H1 (cell line): ENCODE measurements around the gene IL2RG. TPM values are rescaled to one million over a fixed set of nuclear protein-coding genes. Genes with fewer than 3 reads are reported as not detected.

Experiments
- CTCF ChIA-PET: fragments of 300-600 bp; sonication (Branson Sonifier 250); formaldehyde crosslinking; loops from one replicate; lab custom pipeline; 2021; ENCODE audit not compliant: partially characterized antibody; lab: Charles Lee
- POLR2A ChIA-PET: fragments of 300-600 bp; sonication (Branson Sonifier 250); formaldehyde crosslinking; loops from one replicate; lab custom pipeline; 2021; ENCODE audit warnings: inconsistent platforms; ENCODE audit not compliant: partially characterized antibody; lab: Charles Lee
- DNase-seq, 2 experiments: peaks; one replicate each; pipeline versions ENCODE4 v3.0.0 to v3.0.0-alpha.2; 2010 to 2022; ENCODE audit warnings: low spot score in 2 of 2, low read depth in 1 of 2, mixed read lengths in 1 of 2
- FAIRE-seq: peaks from 2 replicates; lab custom pipeline; 2011; peaks lifted over from hg19 to GRCh38; lab: Jason Lieb, UNC
- H2AFZ ChIP-seq: 2 replicates; pipeline ENCODE4 v1.8.1; 2012; ENCODE audit warnings: low read length, inconsistent platforms
- H2AK5ac ChIP-seq: 2 replicates; pipeline ENCODE4 v1.6.1; 2013; ENCODE audit warnings: low read depth, low read length
- H2BK120ac ChIP-seq: replicated peaks from 2 replicates; pipeline ENCODE3; 2013; ENCODE audit warnings: low read depth, low read length, inconsistent platforms
- H2BK12ac ChIP-seq: 2 replicates; pipeline ENCODE4 v1.6.1; 2013; ENCODE audit warnings: low read depth, low read length
- H2BK15ac ChIP-seq: 2 replicates; pipeline ENCODE4 v1.6.1; 2013; ENCODE audit warnings: low read length
- H2BK20ac ChIP-seq: 2 replicates; pipeline ENCODE4 v1.6.1; 2013; ENCODE audit warnings: low read length
- H2BK5ac ChIP-seq: 2 replicates; pipeline ENCODE4 v1.6.1; 2013; ENCODE audit warnings: low read depth, low read length
- H3K14ac ChIP-seq: 2 replicates; pipeline ENCODE4 v1.6.1; 2013; ENCODE audit warnings: inconsistent platforms; ENCODE audit not compliant: insufficient read length
- H3K18ac ChIP-seq: 2 replicates; pipeline ENCODE4 v1.6.1; 2013; ENCODE audit warnings: low read length; ENCODE audit errors: extremely low read depth
- H3K23ac ChIP-seq: 2 replicates; pipeline ENCODE4 v1.6.1; 2013; ENCODE audit warnings: inconsistent platforms; ENCODE audit not compliant: insufficient read length
- H3K23me2 ChIP-seq: 2 replicates; pipeline ENCODE4 v1.6.1; 2013; ENCODE audit warnings: low read depth, low read length
- H3K27ac ChIP-seq: 2 replicates; pipeline ENCODE4 v1.6.1; 2011; ENCODE audit warnings: low read depth, low read length, inconsistent platforms
- H3K27me3 ChIP-seq, 4 experiments: replicated peaks in 1 of 4; 1 replicate in 1 of 4; 2 replicates in 3 of 4; pipeline versions ENCODE4 v1.6.1 to v1.8.1; 2011 to 2013; ENCODE audit warnings: low read length in 3 of 4, mild to moderate bottlenecking in 3 of 4, inconsistent platforms in 2 of 4, mixed read lengths in 2 of 4, moderate library complexity in 1 of 4; ENCODE audit not compliant: control insufficient read depth in 3 of 4, insufficient read depth in 3 of 4; ENCODE audit errors: extremely low read depth in 1 of 4
- H3K36me3 ChIP-seq, 4 experiments: 2 replicates each; pipeline versions ENCODE4 v1.6.1 to v1.8.1; 2011 to 2013; ENCODE audit warnings: mild to moderate bottlenecking in 4 of 4, low read length in 3 of 4, moderate library complexity in 2 of 4, control low read depth in 1 of 4, inconsistent platforms in 1 of 4; ENCODE audit not compliant: insufficient read depth in 4 of 4, control insufficient read depth in 2 of 4
- H3K4ac ChIP-seq: replicated peaks from 2 replicates; pipeline ENCODE3; 2013; ENCODE audit warnings: low read length, low read depth, mixed read lengths, inconsistent platforms; ENCODE audit not compliant: insufficient read length
- H3K4me1 ChIP-seq, 4 experiments: replicated peaks in 1 of 4; 1 replicate in 1 of 4; 2 replicates in 3 of 4; pipeline versions ENCODE4 v1.6.1 to v1.8.1; 2011 to 2013; ENCODE audit warnings: low read length in 3 of 4, inconsistent platforms in 2 of 4, mixed read lengths in 1 of 4; ENCODE audit not compliant: insufficient read depth in 4 of 4, control insufficient read depth in 3 of 4
- H3K4me2 ChIP-seq, 2 experiments: 2 replicates each; pipeline versions ENCODE4 v1.6.1 to v1.8.1; 2011 to 2013; ENCODE audit warnings: low read depth in 2 of 2, low read length in 2 of 2, control low read depth in 1 of 2, inconsistent platforms in 1 of 2, mild to moderate bottlenecking in 1 of 2; ENCODE audit not compliant: insufficient read depth in 1 of 2
- H3K4me3 ChIP-seq, 4 experiments: fragments of 200-600, 300-600 bp in 1 of 4; sonication (generic), shearing (Covaris generic), sonication (Bioruptor Twin) in 1 of 4; 2 replicates each; pipeline versions ENCODE4 v1.5.1 to v1.8.1; 2011 to 2016; ENCODE audit warnings: low read length in 4 of 4, low read depth in 3 of 4, control low read depth in 2 of 4, inconsistent platforms in 2 of 4, mild to moderate bottlenecking in 2 of 4, mixed read lengths in 1 of 4, moderate library complexity in 1 of 4; ENCODE audit not compliant: insufficient read depth in 2 of 4; ENCODE audit errors: extremely low read depth in 1 of 4
- H3K56ac ChIP-seq: replicated peaks from 2 replicates; pipeline ENCODE3; 2013; ENCODE audit warnings: low read depth, mild to moderate bottlenecking, mixed read lengths, low read length, inconsistent platforms; ENCODE audit not compliant: insufficient read length
- H3K79me1 ChIP-seq: 2 replicates; pipeline ENCODE4 v1.6.1; 2013; ENCODE audit warnings: low read depth, low read length, control low read depth
- H3K79me2 ChIP-seq, 2 experiments: 2 replicates each; pipeline versions ENCODE4 v1.6.1 to v1.8.1; 2012 to 2013; ENCODE audit warnings: low read length in 2 of 2, mild to moderate bottlenecking in 2 of 2, inconsistent platforms in 1 of 2; ENCODE audit not compliant: insufficient read depth in 2 of 2, control insufficient read depth in 1 of 2
- H3K9ac ChIP-seq, 4 experiments: replicated peaks in 1 of 4; 1 replicate in 1 of 4; 2 replicates in 3 of 4; pipeline versions ENCODE4 v1.6.1 to v1.8.1; 2011 to 2013; ENCODE audit warnings: low read depth in 3 of 4, low read length in 3 of 4, control low read depth in 2 of 4, mild to moderate bottlenecking in 2 of 4, moderate library complexity in 2 of 4, inconsistent platforms in 1 of 4; ENCODE audit errors: extremely low read depth in 1 of 4
- H3K9me3 ChIP-seq, 2 experiments: 2 replicates each; pipeline versions ENCODE4 v1.6.1 to v1.8.1; 2012 to 2013; ENCODE audit warnings: mild to moderate bottlenecking in 2 of 2, moderate library complexity in 2 of 2, control low read depth in 1 of 2, inconsistent platforms in 1 of 2, low read depth in 1 of 2, low read length in 1 of 2, mixed read lengths in 1 of 2; ENCODE audit not compliant: insufficient read depth in 2 of 2
- H4K20me1 ChIP-seq, 2 experiments: replicated peaks in 1 of 2; 2 replicates each; pipeline versions ENCODE3 to v1.8.1; 2011 to 2013; ENCODE audit warnings: inconsistent platforms in 2 of 2, low read length in 2 of 2, mild to moderate bottlenecking in 1 of 2; ENCODE audit not compliant: insufficient read depth in 2 of 2, control insufficient read depth in 1 of 2
- H4K5ac ChIP-seq: 2 replicates; pipeline ENCODE4 v1.6.1; 2013; ENCODE audit warnings: low read length, low read depth, mixed read lengths, inconsistent platforms; ENCODE audit not compliant: insufficient read length
- H4K8ac ChIP-seq: 2 replicates; pipeline ENCODE4 v1.8.0; 2013; ENCODE audit warnings: mild to moderate bottlenecking, moderate library complexity, low read length, inconsistent platforms; ENCODE audit not compliant: insufficient read depth; ENCODE audit errors: extremely low read depth
- H4K91ac ChIP-seq: replicated peaks from 2 replicates; pipeline ENCODE3; 2013; ENCODE audit warnings: low read length, mixed read lengths, inconsistent platforms; ENCODE audit not compliant: insufficient read length
- MAFK ChIP-seq: IDR thresholded peaks from 2 replicates; pipeline ENCODE4 v1.6.1; 2012; ENCODE audit warnings: low read depth, mild to moderate bottlenecking, improper control_type of control experiment, low read length
- RAD21 ChIP-seq, 2 experiments: IDR thresholded peaks in 1 of 2; conservative IDR thresholded peaks in 1 of 2; 2 replicates each; pipeline ENCODE4 v1.6.1; 2011; ENCODE audit warnings: low read depth in 2 of 2, low read length in 2 of 2, improper control_type of control experiment in 1 of 2, inconsistent platforms in 1 of 2, mild to moderate bottlenecking in 1 of 2, moderate library complexity in 1 of 2
- WGBS, 2 experiments: shearing (Covaris generic) in 1 of 2; methylation state at CpG; one replicate each; pipeline versions ENCODE4 v1.1.6 to v1.1.7; 2013 to 2015; ENCODE audit warnings: low lambda C conversion rate in 2 of 2, mixed read lengths in 2 of 2, inconsistent platforms in 1 of 2, low coverage in 1 of 2, missing lambda C conversion rate in 1 of 2; ENCODE audit not compliant: insufficient replicate concordance in 2 of 2, insufficient coverage in 1 of 2, insufficient read length in 1 of 2; ENCODE audit errors: extremely low coverage in 1 of 2, missing lambda C conversion rate in 1 of 2; 5-methylcytosine and 5-hydroxymethylcytosine counted together
- polyA plus RNA-seq, 7 experiments: library from polyadenylated mRNA; depleted of rRNA in 3 of 7; stranded (reverse) in 5 of 7; unstranded in 2 of 7; fragments of >200 nt in 5 of 7; fragments of 200-250 nt in 2 of 7; gene quantifications; 1 replicate in 5 of 7; 2 replicates in 1 of 7; 4 replicates in 1 of 7; pipeline versions ENCODE4 v1.2.1 to v1.2.3, GENCODE V29; 2011 to 2013; ENCODE audit warnings: missing spikeins in 2 of 7, mixed read lengths in 2 of 7
- total RNA-seq: library from RNA; stranded (reverse); fragmentation: NEBNext Ultra II Directional; extraction: Animal tissue kit (Norgen Biotek cat#: 25700); gene quantifications from 2 replicates; pipeline ENCODE4 v1.2.1, GENCODE V29; 2021
- TF ChIP-seq, protein P1 (sequence below), 3 experiments: IDR thresholded peaks; 1 replicate in 2 of 3; 2 replicates in 1 of 3; pipeline versions ENCODE4 v1.5.1 to v1.6.1; 2011; ENCODE audit warnings: low read length in 3 of 3, mild to moderate bottlenecking in 3 of 3, inconsistent platforms in 2 of 3, low read depth in 1 of 3, moderate library complexity in 1 of 3; ENCODE audit not compliant: insufficient read depth in 1 of 3; ENCODE audit errors: control extremely low read depth in 1 of 3

The IL2RG gene
- total and polyA plus RNA-seq, 2 of the 8 experiments (the other 6 are each of a cell fraction or from before 2014, with no cell fraction given) = not detected

GRCh38 chrX:71128915-71129765 is 17.8 kb upstream of the IL2RG start:
- Histone ChIP-seq H3K36me3 (peaks cover 3 to 60% (median 34%) of the 10 kb centered on the region in 4 experiments; a peak in 6 of 8 replicates), H3K56ac (no peak overlapping the region), H3K23ac (no peak overlapping the region), H2BK12ac (no peak overlapping the region), H2BK120ac (no peak overlapping the region), H3K4me1 (no peaks in the 10 kb centered on the region), H4K5ac (no peak overlapping the region), H3K27ac (no peak overlapping the region), H3K18ac (no peak overlapping the region), H2AFZ (no peak overlapping the region), H2BK15ac (no peak overlapping the region), H3K9ac (no peak overlapping the region), H3K9me3 (no peaks in the 10 kb centered on the region), H3K14ac (no peak overlapping the region), H3K23me2 (no peaks in the 10 kb centered on the region), H2BK5ac (no peak overlapping the region), H3K79me1 (no peaks in the 10 kb centered on the region), H3K27me3 (no peaks in the 10 kb centered on the region), H4K20me1 (no peaks in the 10 kb centered on the region), H4K91ac (no peak overlapping the region), H2AK5ac (no peak overlapping the region), H3K4me2 (no peak overlapping the region), H3K4me3 (no peak overlapping the region), H2BK20ac (no peak overlapping the region), H3K4ac (no peak overlapping the region), H3K79me2 (no peaks in the 10 kb centered on the region), H4K8ac (no peak overlapping the region)
- ChIA-PET POLR2A (interaction anchor here (1.3 to 1.7 kb wide), 2 partner anchors 29 to 53 kb away, joined by 4 to 5 read pairs; no protein-coding TSS in a partner anchor), CTCF (interaction anchor here (0.8 to 3.5 kb wide), 15 partner anchors 9 to 159 kb away, joined by 3 to 13 read pairs (median 4); partner anchors contain the start of genes FOXO4, MED12 and SNX12)
- DNase-seq = peak in 1 of 2 experiments; percentile 76
- peak; percentile 96 for FAIRE-seq
- 49% methylated on average over 17 of the region's 18 CpGs; no CpG with 5 or more reads in 1 of the 2 experiments for WGBS, 2 experiments
- TF ChIP-seq MAFK (no peak), RAD21 (IDR thresholded peaks at IDR 0.05 in 1 of 2, conservative IDR thresholded peaks at IDR 0.05 in 1 of 2; ENCODE audit: low read depth in 2 of 2, low read length in 2 of 2) (peak; percentile 78 to 80)
- TF ChIP-seq, protein P1, sequence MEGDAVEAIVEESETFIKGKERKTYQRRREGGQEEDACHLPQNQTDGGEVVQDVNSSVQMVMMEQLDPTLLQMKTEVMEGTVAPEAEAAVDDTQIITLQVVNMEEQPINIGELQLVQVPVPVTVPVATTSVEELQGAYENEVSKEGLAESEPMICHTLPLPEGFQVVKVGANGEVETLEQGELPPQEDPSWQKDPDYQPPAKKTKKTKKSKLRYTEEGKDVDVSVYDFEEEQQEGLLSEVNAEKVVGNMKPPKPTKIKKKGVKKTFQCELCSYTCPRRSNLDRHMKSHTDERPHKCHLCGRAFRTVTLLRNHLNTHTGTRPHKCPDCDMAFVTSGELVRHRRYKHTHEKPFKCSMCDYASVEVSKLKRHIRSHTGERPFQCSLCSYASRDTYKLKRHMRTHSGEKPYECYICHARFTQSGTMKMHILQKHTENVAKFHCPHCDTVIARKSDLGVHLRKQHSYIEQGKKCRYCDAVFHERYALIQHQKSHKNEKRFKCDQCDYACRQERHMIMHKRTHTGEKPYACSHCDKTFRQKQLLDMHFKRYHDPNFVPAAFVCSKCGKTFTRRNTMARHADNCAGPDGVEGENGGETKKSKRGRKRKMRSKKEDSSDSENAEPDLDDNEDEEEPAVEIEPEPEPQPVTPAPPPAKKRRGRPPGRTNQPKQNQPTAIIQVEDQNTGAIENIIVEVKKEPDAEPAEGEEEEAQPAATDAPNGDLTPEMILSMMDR (IDR thresholded peaks at IDR 0.05; ENCODE audit: control extremely low read depth in 1 of 3, insufficient read depth in 1 of 3, low read depth in 1 of 3, low read length in 3 of 3) = peak; percentile 82 to 89 (median 85)
